Muscle of back (tissue), 11 donors: ENCODE measurements around the gene UBE2G2. TPM values are rescaled to one million over a fixed set of nuclear protein-coding genes. Genes with fewer than 3 reads are reported as not detected.
A peak's percentile ranks its signal among the peaks of the same experiment; 100 is the strongest.

ENCODE experiments used
- DNase-seq, 3 donors: peaks; one replicate each; pipeline versions ENCODE4 v3.0.0 to v3.0.0-alpha.2; 2013
- polyA plus RNA-seq, 10 donors: library from polyadenylated mRNA; unstranded; fragments of 120-200 nt; gene quantifications; one replicate each; pipeline ENCODE4 v1.2.1, GENCODE V29; 2013; ENCODE audit not compliant: insufficient read length in 10 of 10

UBE2G2 gene
- polyA plus RNA-seq, 10 donors, result 54.9 to 109 (median 77.1) TPM

GRCh38 chr21:44751186-44751798 is 50.3 kb downstream of the UBE2G2 start:
- DNase-seq, result no peak

DNA sequence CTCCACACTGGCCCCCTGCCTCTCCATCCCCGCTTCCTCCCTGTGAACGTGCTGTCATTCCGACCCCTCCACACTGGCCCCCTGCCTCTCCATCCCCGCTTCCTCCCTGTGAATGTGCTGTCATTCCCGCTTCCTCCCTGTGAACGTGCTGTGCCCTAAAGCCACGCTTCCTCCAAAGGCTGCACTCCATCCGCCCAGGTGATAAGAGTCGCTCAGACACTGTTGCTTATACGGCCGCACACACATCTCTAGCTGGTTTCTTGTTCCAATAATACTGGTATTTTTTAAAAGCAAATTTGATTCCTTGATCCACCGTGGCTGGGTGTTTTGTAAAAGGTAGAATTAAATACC is 51.0 kb downstream of the UBE2G2 start:
- no peak for DNase-seq

DNA sequence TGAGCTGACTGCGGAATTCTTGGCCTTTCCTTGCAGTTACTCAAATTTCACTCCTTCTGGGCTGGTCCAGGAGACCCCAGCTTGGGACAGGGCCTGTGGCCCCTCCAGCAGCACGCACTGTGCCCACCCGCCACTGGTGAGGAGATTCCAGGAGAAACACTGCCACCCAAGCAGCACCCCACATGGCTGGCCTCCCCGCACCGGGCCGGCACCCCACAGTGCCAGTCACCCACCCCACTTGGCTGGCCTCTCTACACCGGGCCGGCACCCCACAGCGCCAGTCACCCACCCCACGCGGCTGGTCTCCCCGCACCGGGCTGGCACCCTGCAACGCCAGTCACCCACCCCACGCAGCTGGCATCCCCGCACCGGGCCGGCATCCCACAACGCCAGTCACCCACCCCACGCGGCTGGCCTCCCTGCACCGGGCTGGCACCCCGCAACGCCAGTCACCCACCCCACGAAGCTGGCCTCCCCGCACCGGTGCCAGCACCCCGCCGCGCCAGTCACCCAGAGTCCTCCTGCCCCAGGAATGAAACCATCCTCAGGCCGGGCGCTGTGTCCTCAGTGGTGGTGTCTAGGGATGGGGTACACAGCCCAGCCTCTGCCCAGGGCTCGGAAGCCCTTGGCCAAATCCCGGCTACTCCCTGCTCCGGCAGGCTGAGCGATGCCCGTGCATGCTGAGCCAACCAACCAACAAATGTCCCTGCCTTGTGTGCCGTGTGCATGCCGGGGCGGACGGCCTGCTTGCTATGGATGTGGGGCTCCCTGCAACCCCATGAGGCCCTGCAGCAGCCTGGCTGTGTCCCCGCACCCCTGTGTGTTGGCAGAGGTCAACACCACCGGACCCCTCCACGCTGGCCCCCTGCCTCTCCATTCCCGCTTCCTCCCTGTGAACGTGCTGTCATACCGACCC is 51.6 kb downstream of the UBE2G2 start:
- DNase-seq, result no peak

DNA sequence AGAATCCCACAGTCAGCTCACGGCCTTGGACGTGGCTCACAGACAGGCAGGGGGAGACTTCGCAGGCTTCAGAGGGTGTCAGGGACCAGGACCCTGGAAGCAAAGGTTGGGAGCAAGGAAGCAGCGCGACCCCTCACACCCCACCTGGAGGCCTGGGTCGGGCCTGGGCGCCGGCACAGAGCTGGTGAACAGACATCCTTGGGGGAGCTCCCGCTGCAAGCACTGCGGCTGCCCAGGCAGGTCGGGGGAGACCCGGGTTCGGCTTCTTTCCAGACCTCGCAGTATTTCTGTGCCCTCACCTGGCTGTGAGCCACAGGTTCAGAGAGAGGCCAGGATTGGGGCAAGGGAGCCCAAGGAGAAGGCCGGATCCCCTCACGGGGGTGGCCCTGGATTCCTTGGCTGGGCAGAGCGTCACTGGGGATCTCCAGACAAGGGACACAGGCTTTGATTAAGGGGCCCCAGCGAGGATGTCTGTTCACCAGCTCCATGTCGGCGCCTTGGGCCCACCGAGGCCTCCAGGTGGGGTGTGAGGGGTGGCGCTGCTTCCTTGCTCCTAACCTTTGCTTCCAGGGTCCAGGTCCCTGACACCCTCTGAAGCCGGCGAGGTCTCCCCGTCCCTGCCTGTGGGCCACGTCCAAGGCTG is 52.4 kb downstream of the UBE2G2 start:
- DNase-seq, result no peak

DNA sequence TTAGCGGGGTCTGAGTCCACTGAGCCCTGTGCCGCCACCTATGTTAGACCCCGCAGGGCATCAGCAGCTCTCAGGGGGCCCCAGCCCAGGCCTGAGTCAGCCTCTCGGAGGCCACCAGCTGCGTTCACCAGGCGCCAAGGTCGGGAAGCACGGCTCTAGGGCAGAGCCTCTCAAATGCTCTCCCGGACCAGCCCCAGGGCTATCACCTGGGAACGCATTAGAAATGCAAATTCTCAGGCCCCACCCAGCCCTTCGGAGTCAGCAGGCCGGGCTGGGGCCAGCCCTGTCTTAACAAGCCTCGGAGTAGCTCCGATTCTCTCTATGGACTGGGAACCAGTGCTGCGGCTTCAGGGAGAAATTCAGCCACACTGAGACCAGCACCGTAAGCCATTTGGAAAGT is 53.0 kb downstream of the UBE2G2 start:
- no peak for DNase-seq

GRCh38 chr21:44742418-44743153 is 59.0 kb downstream of the UBE2G2 start:
- no peak for DNase-seq

- no peak for DNase-seq
These were observed 59.7 kb downstream of the UBE2G2 start for GRCh38 chr21:44741921-44742320.

GRCh38 chr21:44740742-44741141 is 60.9 kb downstream of the UBE2G2 start:
- no peak for DNase-seq

DNA sequence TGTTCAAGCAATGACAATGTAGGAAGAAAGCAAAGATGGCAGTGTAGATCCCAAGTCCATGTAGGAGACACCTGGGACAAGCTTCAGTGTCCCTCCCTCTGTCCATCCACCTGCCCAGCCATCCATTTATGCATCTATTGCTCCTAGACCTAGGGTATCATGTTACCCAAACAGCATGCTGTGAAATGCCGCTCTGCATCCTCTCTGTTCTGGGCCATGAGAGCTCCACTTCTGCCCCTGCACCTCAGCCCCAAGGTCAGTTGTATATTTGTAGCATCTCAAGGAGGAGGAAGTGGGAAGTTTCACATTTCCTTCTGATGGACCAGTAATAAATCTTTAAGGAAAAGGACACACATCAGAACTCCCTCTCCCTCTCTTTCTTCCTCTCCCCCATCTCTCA is 62.3 kb downstream of the UBE2G2 start:
- no peak for DNase-seq

DNA sequence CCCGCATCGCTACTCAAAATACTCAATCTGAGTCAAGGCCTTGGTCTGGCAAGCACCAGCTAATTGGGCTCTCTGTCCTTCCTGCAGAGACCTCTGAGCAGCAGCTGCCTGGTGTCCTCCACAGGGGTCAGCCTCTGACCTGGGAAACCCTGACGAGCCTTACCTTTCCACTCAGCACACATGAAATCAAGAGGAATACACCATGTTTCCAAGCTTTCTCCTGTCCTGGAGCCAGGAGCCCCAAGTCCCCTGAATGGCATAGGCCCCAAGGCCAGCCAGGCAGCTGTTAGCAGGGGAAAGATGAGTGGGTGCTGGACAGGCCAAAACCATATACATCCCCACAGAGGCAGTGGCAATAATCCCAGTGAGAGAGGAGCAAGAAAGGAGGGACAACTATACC is 63.0 kb downstream of the UBE2G2 start:
- no peak for DNase-seq

- DNase-seq, result peak in 1 of 3 donors; percentile 44
These were observed 63.8 kb downstream of the UBE2G2 start for GRCh38 chr21:44737706-44738354.

- DNase-seq, result no peak
These were observed 65.2 kb downstream of the UBE2G2 start for GRCh38 chr21:44736291-44737004.

GRCh38 chr21:44735821-44736220 is 65.8 kb downstream of the UBE2G2 start:
- DNase-seq, result no peak

- no peak for DNase-seq
These were observed 66.8 kb downstream of the UBE2G2 start for GRCh38 chr21:44734841-44735240.

DNA sequence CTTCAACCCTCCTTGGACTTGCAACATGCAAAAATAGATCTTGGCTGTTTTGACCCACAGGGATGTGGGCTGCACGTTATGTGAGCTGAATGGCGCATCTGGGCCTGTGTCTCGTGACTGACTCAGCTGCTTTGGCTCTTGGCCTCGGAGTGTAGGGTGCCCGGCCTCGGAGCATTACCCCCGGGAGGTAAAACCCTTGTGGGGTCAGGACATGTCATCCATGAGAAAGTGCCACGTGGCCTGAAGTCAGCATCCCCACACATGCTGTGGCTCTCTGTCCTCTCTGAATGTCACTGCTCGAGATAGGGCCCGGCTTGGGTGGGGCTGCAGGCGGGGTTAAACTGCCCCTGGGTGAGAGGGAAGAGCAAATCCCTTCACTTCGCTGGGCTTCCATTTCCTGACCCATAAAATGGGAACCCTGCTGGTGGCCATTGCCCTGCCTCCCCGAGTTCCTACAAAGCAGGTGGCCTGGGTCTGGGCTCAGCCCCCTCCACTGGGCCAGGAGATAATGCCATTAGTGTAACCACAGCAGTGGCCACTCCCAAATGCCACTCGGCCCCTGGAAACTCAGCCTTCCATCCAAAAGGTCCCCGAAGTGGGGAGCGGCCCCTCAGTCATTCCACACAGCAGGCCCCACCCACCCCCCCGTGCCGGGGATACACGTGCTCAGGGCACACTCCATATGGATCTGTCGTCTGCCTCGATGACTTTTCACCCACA is 67.4 kb downstream of the UBE2G2 start:
- no peak for DNase-seq

GRCh38 chr21:44732956-44733355 is 68.7 kb downstream of the UBE2G2 start:
- no peak for DNase-seq

DNA sequence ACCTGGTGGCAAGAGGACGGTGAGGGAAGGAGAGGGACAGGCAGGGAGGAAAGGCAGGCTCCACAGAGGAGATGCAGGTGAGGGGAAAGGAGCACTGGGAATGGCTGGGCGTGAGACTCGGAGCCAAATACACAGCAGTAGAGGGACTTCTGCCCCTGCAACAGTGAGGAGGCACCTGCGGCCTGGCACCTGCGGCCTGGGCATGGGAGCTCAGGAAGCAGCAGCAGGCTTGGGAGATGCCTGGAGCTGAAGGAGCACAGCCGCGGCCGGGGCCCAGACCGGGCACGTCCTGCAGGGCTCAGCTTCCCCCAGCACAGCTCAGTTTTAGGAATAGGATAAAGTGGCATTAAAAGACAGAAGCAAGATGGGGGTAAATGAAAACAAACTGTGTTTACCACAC is 69.4 kb downstream of the UBE2G2 start:
- DNase-seq, result no peak

DNA sequence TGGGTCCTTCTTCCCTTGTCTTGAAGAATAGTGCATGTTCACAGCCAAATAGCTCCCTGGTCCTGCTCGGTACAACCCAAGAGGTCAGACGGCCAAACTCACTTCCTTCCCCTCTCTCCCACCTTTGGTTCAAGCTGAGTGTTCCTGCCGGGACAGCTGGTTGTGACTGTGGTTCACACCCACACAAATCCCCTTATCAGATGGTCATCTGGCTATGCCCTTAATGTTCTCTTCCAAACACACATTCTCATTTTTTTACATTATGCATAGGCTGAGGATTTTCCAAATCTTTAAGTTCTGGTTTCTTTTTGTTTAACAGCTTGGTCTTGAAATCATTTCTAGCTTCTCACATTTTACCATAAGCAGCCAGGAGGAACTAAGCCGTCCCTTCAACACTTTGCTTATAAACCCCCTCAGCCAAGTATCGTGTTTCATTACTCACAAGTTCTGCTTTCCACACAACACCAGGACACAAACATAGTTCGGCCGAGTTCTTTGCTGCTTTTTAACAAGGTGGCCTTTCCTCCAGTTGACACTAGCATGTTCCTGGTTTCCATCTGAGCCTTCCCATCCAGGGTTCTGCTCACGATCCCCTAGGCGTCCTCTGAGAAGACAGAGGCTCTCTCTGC is 70.6 kb downstream of the UBE2G2 start:
- DNase-seq, result no peak

- DNase-seq, result no peak
These were observed 71.6 kb downstream of the UBE2G2 start for GRCh38 chr21:44730028-44730395.
